ENCODE results near the gene EYS. TPM values are rescaled to one million over a fixed set of nuclear protein-coding genes. Genes with fewer than 3 reads are reported as not detected.

EYS gene
- total and polyA plus RNA-seq, 2 of the 13 experiments (the other 11 are each of a cell fraction or from before 2014, with no cell fraction given) = 0.04 to 0.07 TPM

- intact Hi-C loops (cut with micrococcal nuclease; ENCODE audit: unreplicated experiment) = no loop called here
- POLR2A ChIA-PET = no interaction called here
- FAIRE-seq = no peak
Observed at GRCh38 chr6:65461121-65461520, 245.9 kb downstream of the EYS start.

GRCh38 chr6:65452333-65452732 is 254.7 kb downstream of the EYS start:
- intact Hi-C loops (cut with micrococcal nuclease; ENCODE audit: unreplicated experiment) (no loop called here), in situ Hi-C loops (cut with HindIII; ENCODE audit: extremely low pct_ligation_motif_present, low pct_unique_long_range_greater_than_20kb) (no loop called here)
- no peaks in the 10 kb centered on the region for H4K20me1 ChIP-seq (ENCODE audit: insufficient read depth, low read length)
- H3K79me2 ChIP-seq (ENCODE audit: insufficient read depth, low read length) = no peaks in the 10 kb centered on the region
- DNase-seq (ENCODE audit: low spot score) = no peak
- H2AFZ ChIP-seq (ENCODE audit: low read length) = no peak overlapping the region
- BruUV-seq (replicated peaks) = no TSS peak
- no peak overlapping the region for H3K4me3 ChIP-seq (replicated peaks in 1 of 3; ENCODE audit: insufficient read depth in 1 of 3, low read depth in 2 of 3, low read length in 3 of 3)
- no peak overlapping the region for H3K27ac ChIP-seq (ENCODE audit: extremely low read length, insufficient read depth, low read length)
- H3K9ac ChIP-seq (ENCODE audit: insufficient read depth, low read depth, low read length) = no peak overlapping the region
- no peaks in the 10 kb centered on the region for H3K4me1 ChIP-seq (ENCODE audit: insufficient read depth, low read length)
- no peaks in the 10 kb centered on the region for H3K27me3 ChIP-seq (ENCODE audit: control insufficient read depth in 1 of 2, insufficient read depth in 2 of 2, low read length in 2 of 2)
- POLR2A ChIA-PET = no interaction called here
- no peaks in the 10 kb centered on the region for H3K9me3 ChIP-seq (ENCODE audit: low read length)
- ATAC-seq = no peak
- H3K36me3 ChIP-seq (replicated peaks in 1 of 2; ENCODE audit: control insufficient read depth in 1 of 2, insufficient read depth in 2 of 2, low read length in 2 of 2) = no peaks in the 10 kb centered on the region
- WGBS (ENCODE audit: low lambda C conversion rate) = 3% methylated on average over 1 of the region's 1 CpG
- FAIRE-seq = no peak
- TF ChIP-seq MLLT10 (CRISPR knock-in tag; IDR thresholded peaks at IDR 0.05) (no peak), ZNF768 (CRISPR knock-in tag; IDR thresholded peaks at IDR 0.05) (no peak), KLF11 (CRISPR knock-in tag; IDR thresholded peaks at IDR 0.05) (no peak), ZNF510 (CRISPR knock-in tag; IDR thresholded peaks at IDR 0.05; ENCODE audit: low read depth) (no peak), ZNF496 (CRISPR knock-in tag; IDR thresholded peaks at IDR 0.05; ENCODE audit: insufficient replicate concordance) (no peak), NR2F1 (CRISPR knock-in tag; IDR thresholded peaks at IDR 0.05) (no peak), RFXANK (CRISPR knock-in tag; IDR thresholded peaks at IDR 0.05) (no peak), POLR2AphosphoS2 (IDR thresholded peaks at IDR 0.05; ENCODE audit: low read depth, low read length) (no peak), PRMT3 (CRISPR knock-in tag; IDR thresholded peaks at IDR 0.05; ENCODE audit: borderline replicate concordance, low read depth) (no peak), CREB1 (IDR thresholded peaks at IDR 0.05) (no peak), CREB1 (CRISPR knock-in tag; IDR thresholded peaks at IDR 0.05) (no peak), TRIM24 (CRISPR knock-in tag; IDR thresholded peaks at IDR 0.05) (no peak), CBX2 (IDR thresholded peaks at IDR 0.05; ENCODE audit: low read depth, low read length) (no peak), CBX2 (CRISPR knock-in tag; IDR thresholded peaks at IDR 0.05; ENCODE audit: low read depth) (no peak), ZNF674 (CRISPR knock-in tag; IDR thresholded peaks at IDR 0.05; ENCODE audit: low read depth) (no peak)
- CTCF ChIA-PET (ENCODE audit: low intra/inter-chr PET ratio, low total read pairs) = no interaction called here
- no peak overlapping the region for H3K4me2 ChIP-seq (ENCODE audit: low read depth, low read length)

More at GRCh38 chr6:65461121-65461520, 245.9 kb downstream of the EYS start:
- no peak for TF ChIP-seq GABPA (IDR thresholded peaks at IDR 0.05; ENCODE audit: low read depth, low read length)
- TF ChIP-seq GABPA (CRISPR knock-in tag; IDR thresholded peaks at IDR 0.05; ENCODE audit: low read depth) = no peak
- TF ChIP-seq HOXA9 (CRISPR knock-in tag; IDR thresholded peaks at IDR 0.05; ENCODE audit: borderline replicate concordance) = no peak
- TF ChIP-seq FOXK1 (CRISPR knock-in tag; IDR thresholded peaks at IDR 0.05; ENCODE audit: borderline replicate concordance, low read depth) = no peak
- TF ChIP-seq ARID2 (CRISPR knock-in tag; IDR thresholded peaks at IDR 0.05; ENCODE audit: borderline replicate concordance) = no peak
- TF ChIP-seq ZSCAN5A (CRISPR knock-in tag; IDR thresholded peaks at IDR 0.05; ENCODE audit: borderline replicate concordance) = no peak
- no peak overlapping the region for H3K4me2 ChIP-seq (ENCODE audit: low read depth, low read length)
- CTCF ChIA-PET (ENCODE audit: low intra/inter-chr PET ratio, low total read pairs) = no interaction called here
- H4K20me1 ChIP-seq (ENCODE audit: insufficient read depth, low read length) = no peaks in the 10 kb centered on the region
- no peaks in the 10 kb centered on the region for H3K79me2 ChIP-seq (ENCODE audit: insufficient read depth, low read length)
- DNase-seq (ENCODE audit: low spot score) = no peak
- H3K9me3 ChIP-seq (ENCODE audit: low read length) = no peaks in the 10 kb centered on the region
- no peak overlapping the region for H3K4me3 ChIP-seq (replicated peaks in 1 of 3; ENCODE audit: insufficient read depth in 1 of 3, low read depth in 2 of 3, low read length in 3 of 3)
- H3K36me3 ChIP-seq (replicated peaks in 1 of 2; ENCODE audit: control insufficient read depth in 1 of 2, insufficient read depth in 2 of 2, low read length in 2 of 2) = no peaks in the 10 kb centered on the region
- no peak overlapping the region for H3K9ac ChIP-seq (ENCODE audit: insufficient read depth, low read depth, low read length)
- H2AFZ ChIP-seq (ENCODE audit: low read length) = no peak overlapping the region
- 1% methylated on average over 3 of the region's 3 CpGs for WGBS (ENCODE audit: low lambda C conversion rate)
- in situ Hi-C loops (cut with HindIII; ENCODE audit: extremely low pct_ligation_motif_present, low pct_unique_long_range_greater_than_20kb) = no loop called here
- H3K27me3 ChIP-seq (ENCODE audit: control insufficient read depth in 1 of 2, insufficient read depth in 2 of 2, low read length in 2 of 2) = no peaks in the 10 kb centered on the region
- H3K4me1 ChIP-seq (ENCODE audit: insufficient read depth, low read length) = no peaks in the 10 kb centered on the region
- no TSS peak for BruUV-seq (replicated peaks)
- no peak overlapping the region for H3K27ac ChIP-seq (ENCODE audit: extremely low read length, insufficient read depth, low read length)
- no peak for ATAC-seq

Data from HepG2 (cell line).